Measurements from ENCODE around the gene TMEM245.

GRCh38 chr9:109086221-109086620 is 33.5 kb downstream of the TMEM245 start:
- TF ChIP-seq POLR2A (IDR thresholded peaks at IDR 0.05) = no peak
- TF ChIP-seq, protein P1, sequence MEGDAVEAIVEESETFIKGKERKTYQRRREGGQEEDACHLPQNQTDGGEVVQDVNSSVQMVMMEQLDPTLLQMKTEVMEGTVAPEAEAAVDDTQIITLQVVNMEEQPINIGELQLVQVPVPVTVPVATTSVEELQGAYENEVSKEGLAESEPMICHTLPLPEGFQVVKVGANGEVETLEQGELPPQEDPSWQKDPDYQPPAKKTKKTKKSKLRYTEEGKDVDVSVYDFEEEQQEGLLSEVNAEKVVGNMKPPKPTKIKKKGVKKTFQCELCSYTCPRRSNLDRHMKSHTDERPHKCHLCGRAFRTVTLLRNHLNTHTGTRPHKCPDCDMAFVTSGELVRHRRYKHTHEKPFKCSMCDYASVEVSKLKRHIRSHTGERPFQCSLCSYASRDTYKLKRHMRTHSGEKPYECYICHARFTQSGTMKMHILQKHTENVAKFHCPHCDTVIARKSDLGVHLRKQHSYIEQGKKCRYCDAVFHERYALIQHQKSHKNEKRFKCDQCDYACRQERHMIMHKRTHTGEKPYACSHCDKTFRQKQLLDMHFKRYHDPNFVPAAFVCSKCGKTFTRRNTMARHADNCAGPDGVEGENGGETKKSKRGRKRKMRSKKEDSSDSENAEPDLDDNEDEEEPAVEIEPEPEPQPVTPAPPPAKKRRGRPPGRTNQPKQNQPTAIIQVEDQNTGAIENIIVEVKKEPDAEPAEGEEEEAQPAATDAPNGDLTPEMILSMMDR (IDR thresholded peaks at IDR 0.05 in 4 of 5, conservative IDR thresholded peaks at IDR 0.05 in 1 of 5) = no peak

Measured in gastrocnemius medialis (tissue), 4 donors.